ENCODE results near the gene SPRED1. TPM values are rescaled to one million over a fixed set of nuclear protein-coding genes. Genes with fewer than 3 reads are reported as not detected.
A peak's percentile ranks its signal among the peaks of the same experiment; 100 is the strongest.

SPRED1 gene
- total RNA-seq, 1 donor from 2014 or later, result 29.8 TPM

DNA sequence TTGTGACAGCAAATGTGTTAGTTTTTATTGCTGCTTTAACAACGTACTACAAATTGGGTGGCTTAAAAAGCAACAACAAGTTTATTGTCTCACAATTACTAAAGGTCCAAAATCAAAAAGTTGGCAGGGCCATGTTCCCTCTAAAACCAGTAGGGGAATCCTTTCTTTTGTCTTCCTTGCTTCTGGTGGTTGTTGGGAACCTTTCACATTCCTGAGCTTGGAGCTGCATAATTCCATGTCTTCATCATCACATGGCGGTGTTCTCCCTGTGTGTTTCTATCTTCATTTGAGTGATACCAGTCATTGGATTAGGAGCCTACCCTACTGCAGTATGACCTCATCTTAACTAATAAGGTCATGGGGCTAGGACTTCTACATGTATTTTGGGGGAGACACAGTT, 7.4 kb downstream of the SPRED1 start:
- DNase-seq (ENCODE audit: low spot score), result no peak
- TF ChIP-seq, protein P1, sequence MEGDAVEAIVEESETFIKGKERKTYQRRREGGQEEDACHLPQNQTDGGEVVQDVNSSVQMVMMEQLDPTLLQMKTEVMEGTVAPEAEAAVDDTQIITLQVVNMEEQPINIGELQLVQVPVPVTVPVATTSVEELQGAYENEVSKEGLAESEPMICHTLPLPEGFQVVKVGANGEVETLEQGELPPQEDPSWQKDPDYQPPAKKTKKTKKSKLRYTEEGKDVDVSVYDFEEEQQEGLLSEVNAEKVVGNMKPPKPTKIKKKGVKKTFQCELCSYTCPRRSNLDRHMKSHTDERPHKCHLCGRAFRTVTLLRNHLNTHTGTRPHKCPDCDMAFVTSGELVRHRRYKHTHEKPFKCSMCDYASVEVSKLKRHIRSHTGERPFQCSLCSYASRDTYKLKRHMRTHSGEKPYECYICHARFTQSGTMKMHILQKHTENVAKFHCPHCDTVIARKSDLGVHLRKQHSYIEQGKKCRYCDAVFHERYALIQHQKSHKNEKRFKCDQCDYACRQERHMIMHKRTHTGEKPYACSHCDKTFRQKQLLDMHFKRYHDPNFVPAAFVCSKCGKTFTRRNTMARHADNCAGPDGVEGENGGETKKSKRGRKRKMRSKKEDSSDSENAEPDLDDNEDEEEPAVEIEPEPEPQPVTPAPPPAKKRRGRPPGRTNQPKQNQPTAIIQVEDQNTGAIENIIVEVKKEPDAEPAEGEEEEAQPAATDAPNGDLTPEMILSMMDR (IDR thresholded peaks at IDR 0.05), result peak; percentile 16
- H3K4me3 Mint-ChIP-seq (ENCODE audit: unreplicated experiment), result no peak overlapping the region
- no peaks in the 10 kb centered on the region for H3K36me3 Mint-ChIP-seq (ENCODE audit: low read depth)
- no peaks in the 10 kb centered on the region for H3K9me3 Mint-ChIP-seq (ENCODE audit: low read depth)
- H3K27me3 Mint-ChIP-seq (ENCODE audit: low read depth), result no peaks in the 10 kb centered on the region
- no peak overlapping the region for H3K27ac Mint-ChIP-seq (ENCODE audit: unreplicated experiment)
- H3K4me1 Mint-ChIP-seq (ENCODE audit: low read depth), result peaks cover 43% of the 10 kb centered on the region

DNA sequence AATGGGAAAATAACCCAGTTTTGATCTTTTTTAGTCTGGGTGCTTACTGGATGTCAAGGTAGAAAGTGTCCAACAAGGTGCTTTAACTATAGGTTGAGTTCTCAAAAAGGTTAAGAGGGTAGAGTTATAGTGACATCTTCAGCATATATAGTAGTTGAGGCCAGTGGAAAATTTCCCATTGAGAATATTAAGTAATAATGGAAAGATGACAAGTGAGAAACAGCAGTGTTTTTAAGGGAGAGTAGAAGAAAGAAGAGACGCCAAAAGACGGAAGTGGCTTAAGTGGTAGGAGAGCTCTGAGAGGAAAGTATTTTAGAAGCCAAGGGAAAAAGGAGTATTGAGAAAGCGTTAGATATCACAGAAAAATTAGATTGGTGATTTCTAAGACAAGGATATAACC, 10.6 kb downstream of the SPRED1 start:
- TF ChIP-seq, protein P1 (IDR thresholded peaks at IDR 0.05), result no peak
- Mint-ChIP-seq H3K27me3 (ENCODE audit: low read depth) (no peaks in the 10 kb centered on the region), H3K4me1 (ENCODE audit: low read depth) (peaks cover 41% of the 10 kb centered on the region), H3K4me3 (ENCODE audit: unreplicated experiment) (no peak overlapping the region), H3K9me3 (ENCODE audit: low read depth) (no peaks in the 10 kb centered on the region), H3K27ac (ENCODE audit: unreplicated experiment) (no peak overlapping the region), H3K36me3 (ENCODE audit: low read depth) (no peaks in the 10 kb centered on the region)
- DNase-seq (ENCODE audit: low spot score), result no peak

DNA sequence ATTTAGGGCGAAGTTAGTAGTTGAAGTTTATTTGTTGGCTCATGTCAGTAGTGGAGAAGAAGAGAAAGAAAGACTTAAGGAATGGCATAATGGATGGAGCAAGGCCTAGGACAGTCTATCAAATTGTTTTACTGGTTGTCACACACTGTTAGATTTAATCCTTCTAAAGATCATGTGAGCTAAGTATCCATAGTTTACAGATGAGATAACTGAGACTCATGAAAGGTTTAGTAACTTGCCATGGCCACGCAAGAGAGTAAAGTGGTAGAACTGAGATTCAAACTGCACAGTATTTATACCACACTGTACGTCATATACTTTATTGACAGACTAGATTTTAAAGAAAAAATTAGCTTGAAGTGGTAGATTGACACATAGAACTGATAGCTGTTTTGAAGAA, 11.4 kb downstream of the SPRED1 start:
- no peak for DNase-seq (ENCODE audit: low spot score)
- no peaks in the 10 kb centered on the region for H3K36me3 Mint-ChIP-seq (ENCODE audit: low read depth)
- H3K4me1 Mint-ChIP-seq (ENCODE audit: low read depth), result peaks cover 45% of the 10 kb centered on the region
- H3K4me3 Mint-ChIP-seq (ENCODE audit: unreplicated experiment), result no peak overlapping the region
- no peak overlapping the region for H3K27ac Mint-ChIP-seq (ENCODE audit: unreplicated experiment)
- no peaks in the 10 kb centered on the region for H3K9me3 Mint-ChIP-seq (ENCODE audit: low read depth)
- H3K27me3 Mint-ChIP-seq (ENCODE audit: low read depth), result no peaks in the 10 kb centered on the region
- TF ChIP-seq, protein P1 (IDR thresholded peaks at IDR 0.05), result no peak

DNA sequence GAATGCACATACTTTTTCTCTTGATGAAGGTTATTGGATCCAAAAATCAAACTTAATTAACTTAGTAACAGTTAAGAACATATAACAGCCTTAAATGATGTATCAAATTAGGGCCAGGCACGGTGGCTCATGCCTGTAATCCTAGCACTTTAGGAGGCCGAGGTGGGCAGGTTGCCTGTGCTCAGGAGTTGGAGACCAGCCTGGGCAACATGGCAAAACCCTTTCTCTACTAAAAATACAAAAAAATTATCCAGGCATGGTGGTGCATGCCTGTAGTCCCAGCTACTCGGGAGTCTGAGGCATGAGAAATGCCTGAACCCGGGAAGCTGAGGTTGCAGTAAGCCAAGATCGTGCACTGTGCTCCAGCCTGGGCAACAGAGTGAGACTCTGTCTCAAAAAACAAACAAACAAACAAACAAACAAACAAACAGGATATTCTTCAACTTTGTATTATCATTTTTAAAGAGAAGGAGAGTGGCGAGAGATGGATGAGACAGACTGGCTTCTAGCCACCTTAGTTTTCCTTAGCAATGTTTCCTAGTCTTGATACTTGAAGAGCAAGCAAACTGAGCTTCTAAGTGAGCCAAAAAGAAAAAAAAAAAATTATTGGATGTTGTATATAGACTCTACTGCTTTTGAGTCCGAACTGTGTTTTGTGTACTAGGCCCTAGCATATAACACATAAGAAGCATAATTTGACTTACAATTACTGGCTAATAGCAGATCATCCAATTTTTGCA, 13.8 kb downstream of the SPRED1 start:
- H3K27ac Mint-ChIP-seq (ENCODE audit: unreplicated experiment), result peak overlapping the region; percentile 60
- H3K36me3 Mint-ChIP-seq (ENCODE audit: low read depth), result no peaks in the 10 kb centered on the region
- no peaks in the 10 kb centered on the region for H3K9me3 Mint-ChIP-seq (ENCODE audit: low read depth)
- H3K4me1 Mint-ChIP-seq (ENCODE audit: low read depth), result peaks cover 37% of the 10 kb centered on the region
- no peak for DNase-seq (ENCODE audit: low spot score)
- TF ChIP-seq, protein P1 (IDR thresholded peaks at IDR 0.05), result no peak
- peak overlapping the region; percentile 33 for H3K4me3 Mint-ChIP-seq (ENCODE audit: unreplicated experiment)
- no peaks in the 10 kb centered on the region for H3K27me3 Mint-ChIP-seq (ENCODE audit: low read depth)

DNA sequence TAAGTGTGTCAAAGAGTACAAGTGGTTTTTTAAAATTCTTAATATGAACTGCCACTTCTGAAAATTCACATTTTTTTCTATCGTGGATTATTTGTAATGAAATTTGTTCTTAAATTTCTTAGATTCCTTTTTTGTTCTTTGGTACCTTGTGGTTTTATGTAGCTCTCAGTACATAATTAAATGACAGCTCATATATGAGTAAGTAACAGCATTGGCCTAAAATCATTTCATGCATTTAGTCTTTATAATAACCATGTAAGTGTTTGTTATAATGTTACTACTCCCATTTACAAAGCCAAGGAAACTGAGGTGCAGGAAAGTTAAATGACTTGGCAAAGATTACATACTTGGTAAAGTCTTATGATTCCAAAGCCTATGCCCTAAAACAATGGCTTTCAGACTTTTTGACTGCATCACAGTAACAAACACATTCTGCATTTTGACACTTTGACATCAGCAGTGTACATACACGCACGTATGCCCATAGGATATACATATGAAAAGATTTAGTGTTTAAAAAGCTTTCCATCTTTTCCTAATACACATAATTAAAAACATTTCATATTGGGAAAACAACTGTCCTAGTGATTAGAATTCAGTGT, 14.9 kb downstream of the SPRED1 start:
- DNase-seq (ENCODE audit: low spot score), result no peak

More for the DNA sequence above, 14.9 kb downstream of the SPRED1 start:
- Mint-ChIP-seq H3K27ac (ENCODE audit: unreplicated experiment) (peak overlapping the region; percentile 53), H3K27me3 (ENCODE audit: low read depth) (no peaks in the 10 kb centered on the region), H3K36me3 (ENCODE audit: low read depth) (no peaks in the 10 kb centered on the region), H3K4me1 (ENCODE audit: low read depth) (peaks cover 44% of the 10 kb centered on the region), H3K4me3 (ENCODE audit: unreplicated experiment) (no peak overlapping the region), H3K9me3 (ENCODE audit: low read depth) (no peaks in the 10 kb centered on the region)
- TF ChIP-seq, protein P1 (IDR thresholded peaks at IDR 0.05), result no peak

Measured in chondrocyte (in vitro differentiated cells).